ENCODE data around the gene GOLPH3L.
"Not testable (repeated sequence)": the region's sequence is repeated elsewhere in the genome, so short reads cannot be mapped to it uniquely, and the experiment has no call there.

The GOLPH3L gene

DNA sequence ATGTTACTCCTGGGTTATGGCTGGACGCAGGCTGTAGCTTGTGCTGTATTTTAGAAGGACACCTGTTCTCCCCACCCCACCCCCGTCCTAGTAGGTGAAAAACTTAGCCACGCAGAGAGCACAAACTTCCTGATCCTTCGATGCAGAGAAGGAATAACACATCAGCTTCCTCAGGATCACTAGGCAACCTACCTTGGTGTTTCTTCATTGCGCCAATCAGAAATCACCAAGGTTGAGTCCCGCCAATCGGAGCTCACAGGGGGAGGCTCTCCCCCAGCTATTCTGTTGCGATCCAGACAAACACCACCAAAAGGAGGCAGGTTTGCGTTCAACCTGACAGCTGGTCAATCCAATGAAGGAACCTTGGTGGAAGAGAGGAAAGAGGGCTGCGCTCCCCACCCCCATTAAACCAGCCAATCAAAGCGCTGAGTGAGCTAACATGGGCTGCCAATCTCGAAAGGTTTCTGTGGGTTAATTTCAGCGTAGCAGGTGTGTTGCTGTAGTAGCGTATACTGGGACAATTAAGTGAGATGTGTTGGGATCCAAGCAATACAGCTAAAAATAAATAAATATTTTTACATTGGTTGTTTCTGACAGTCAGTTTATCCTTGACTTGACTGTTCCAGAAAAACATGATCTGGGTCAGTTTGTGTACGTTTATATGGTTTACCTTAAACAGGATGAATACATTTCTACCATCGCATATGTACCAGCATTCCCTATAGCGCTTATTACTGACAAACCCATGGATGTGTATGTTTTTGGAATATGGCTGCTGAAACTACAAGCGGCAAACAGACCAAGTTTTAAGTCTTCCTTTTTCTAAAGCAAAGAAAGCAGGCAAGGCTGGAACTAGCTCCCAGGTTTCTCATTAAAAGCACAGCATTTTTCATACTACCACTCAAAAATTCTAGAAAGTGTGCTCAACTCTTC, at the start of gene GOLPH3L:
GOLPH3L (minus strand) TSS at position 160 of the 933 bp plus-strand sequence. CDS start 2,316 bp downstream, outside the sequence.
- peak; percentile 85 to 88 for DNase-seq

DNA sequence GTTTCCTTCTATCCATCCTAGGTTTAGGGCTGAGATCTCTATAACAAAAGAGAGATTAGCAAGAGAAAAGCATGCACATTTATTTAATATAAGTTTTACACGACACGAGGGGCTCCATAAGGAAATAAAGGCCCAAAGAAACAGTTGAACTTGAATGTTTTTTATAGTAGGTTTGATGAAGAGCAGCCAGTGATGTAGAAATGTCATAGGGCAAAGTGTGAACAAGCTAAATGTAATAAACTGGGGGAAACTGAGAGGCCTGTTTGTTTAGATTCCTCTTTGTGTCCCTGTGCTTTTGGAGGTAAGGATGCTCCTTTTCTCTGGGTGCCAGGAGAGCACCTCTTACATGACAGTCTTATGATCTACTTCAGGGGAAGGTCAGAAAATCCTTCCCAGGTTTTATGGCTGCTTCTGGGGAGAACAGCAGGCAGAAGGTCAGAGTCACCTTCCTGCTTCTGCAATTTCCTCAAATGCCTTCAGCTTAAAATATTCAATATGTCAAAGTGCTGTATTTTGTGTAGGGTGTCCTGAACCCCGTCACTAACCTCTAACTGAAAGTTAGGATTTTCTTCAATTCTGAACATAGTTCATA, 33.3 kb upstream of the GOLPH3L start:
- no peak for DNase-seq

DNA sequence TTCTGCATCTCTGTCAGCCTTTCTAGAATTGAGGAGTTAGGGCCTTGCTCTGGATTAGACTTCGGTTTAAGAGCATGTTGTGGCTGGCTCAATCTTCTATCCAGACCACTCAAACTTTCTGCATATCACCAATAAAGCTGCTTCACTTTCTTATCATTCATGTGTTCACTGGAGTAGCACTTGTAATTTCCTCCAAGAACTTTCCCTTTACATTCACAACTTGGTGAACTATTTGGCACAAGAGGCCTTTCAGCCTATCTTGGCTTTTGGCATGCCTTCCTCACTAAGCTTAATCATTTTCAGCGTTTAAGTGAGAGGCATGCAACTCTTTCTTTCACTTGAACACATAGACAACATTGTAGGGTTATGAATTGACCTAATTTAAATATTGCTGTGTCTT, 27.4 kb upstream of the GOLPH3L start:
- DNase-seq = no peak

DNA sequence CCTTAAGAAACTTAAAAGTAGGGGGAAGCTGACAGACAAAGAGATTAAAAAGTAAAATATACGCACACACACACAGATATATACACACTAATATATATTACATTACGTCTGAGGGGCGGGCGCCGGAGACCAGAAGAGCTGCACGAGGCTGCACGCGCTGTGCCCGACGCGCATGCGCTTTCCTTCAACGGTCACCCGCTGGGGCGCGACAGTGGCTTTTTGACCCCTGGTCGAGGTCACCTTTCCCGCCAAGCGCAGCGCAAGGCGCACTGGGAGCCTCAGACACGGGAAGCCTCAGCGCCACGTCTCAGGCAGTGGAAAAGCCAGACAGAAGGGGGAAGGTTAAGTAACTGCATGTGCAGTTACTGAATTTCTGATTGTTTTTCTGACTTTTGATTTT, 23.7 kb upstream of the GOLPH3L start, which contains the start of gene HORMAD1:
HORMAD1 (minus strand) TSS at position 193 of the 400 bp plus-strand sequence. CDS start 1,390 bp downstream, outside the sequence.
- no peak for DNase-seq

DNA sequence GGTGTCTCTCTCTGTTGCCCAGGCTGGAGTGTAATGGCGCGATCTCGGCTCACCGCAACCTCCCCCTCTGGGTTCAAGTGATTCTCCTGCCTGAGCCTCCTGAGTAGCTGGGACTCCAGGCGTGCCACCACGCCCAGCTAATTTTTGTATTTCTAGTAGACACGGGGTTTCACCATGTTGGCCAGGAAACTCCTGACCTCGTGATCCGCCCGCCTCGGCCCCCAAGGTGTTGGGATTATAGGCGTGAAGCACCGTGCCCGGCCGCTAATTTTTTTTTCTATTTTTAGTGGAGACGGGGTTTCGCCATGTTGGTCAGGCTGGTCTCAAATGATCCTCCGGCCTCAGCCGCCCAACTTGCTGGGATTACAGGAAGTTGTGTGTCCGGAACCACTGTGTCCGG, 23.1 kb upstream of the GOLPH3L start:
- no peak for DNase-seq

DNA sequence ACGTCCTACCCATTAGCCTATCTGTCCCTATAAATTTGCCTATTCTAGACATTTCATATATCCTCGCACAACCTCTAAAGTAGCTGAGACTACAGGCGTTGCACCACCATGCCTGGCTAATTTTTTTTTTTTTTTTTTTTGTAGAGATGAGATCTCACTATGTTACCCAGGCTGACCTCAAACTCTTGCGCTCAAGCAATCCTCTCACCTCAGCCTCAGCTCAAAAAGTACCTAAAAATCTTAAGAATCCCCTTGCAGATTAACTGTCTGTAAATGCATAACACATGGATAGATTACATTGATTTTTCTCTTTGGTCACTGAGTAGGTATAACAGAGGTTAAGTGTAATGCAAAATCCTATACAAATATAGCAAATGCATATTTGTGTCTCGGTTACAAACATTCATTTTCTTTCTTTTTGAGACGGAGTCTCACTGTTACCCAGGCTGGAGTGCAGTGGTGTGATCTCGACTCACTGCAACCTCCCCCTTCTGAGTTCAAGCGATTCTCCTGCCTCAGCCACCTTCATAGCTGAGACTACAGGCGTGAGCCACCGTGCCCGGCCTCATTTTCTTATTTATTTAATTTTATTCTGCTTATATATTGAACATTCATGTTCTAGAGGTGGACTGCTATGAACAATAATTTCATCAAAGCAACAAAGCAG, 21.4 kb upstream of the GOLPH3L start:
- no peak for DNase-seq

DNA sequence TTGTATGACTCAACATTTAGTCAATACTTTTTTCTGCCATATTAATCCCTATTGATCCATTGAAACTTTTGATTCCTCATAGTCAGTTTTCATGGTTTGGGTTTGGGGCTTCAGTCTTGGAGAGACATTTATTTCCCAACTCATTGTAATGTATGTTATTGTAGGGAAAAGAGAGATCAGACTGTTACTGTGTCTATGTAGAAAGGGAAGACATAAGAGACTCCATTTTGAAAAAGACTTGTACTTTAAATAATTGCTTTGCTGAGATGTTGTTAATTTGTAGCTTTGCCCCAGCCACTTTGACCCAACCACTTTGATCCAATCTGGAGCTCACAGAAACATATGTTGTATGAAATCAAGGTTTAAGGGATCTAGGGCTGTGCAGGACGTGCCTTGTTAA, 12.1 kb upstream of the GOLPH3L start:
- not testable (repeated sequence) for DNase-seq

DNA sequence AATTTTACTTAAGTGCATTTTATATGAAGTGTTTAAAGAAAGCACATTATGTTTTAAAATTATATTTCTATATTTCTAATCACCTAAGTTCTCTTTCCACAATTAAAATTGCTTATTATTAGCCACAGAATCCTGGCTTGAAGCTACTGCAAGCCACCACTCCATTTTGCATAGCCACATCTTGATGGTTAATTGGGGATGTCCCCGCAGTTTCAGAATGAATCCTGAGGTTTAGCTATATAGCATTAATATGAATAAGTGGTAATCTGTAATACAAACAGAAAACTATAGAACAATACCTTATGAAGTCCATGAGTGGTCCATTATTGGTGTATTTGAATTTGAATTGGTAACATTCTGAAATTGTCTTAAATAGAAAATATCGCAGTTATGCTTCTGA, 11.6 kb upstream of the GOLPH3L start:
- peak; percentile 24 to 30 for DNase-seq

DNA sequence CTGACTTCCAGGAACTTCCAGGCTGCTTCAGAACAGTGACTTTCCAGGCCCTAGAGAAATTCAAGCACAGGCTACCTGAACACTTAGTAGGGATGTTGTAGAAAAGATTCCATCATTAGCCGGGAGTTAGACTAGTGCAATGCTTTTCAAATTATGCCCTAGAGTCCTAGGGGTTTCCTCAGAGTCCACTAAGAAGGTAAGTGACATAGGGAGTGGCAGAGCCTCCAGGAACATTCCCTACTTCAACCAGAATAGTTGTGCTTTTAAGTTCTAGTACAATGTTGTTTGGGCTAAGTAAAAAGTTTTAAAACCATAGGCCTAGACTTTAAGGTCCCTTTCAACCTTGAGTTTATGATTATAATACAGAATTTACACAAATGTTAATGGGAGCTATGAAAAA, 9.1 kb upstream of the GOLPH3L start:
- no peak for DNase-seq

DNA sequence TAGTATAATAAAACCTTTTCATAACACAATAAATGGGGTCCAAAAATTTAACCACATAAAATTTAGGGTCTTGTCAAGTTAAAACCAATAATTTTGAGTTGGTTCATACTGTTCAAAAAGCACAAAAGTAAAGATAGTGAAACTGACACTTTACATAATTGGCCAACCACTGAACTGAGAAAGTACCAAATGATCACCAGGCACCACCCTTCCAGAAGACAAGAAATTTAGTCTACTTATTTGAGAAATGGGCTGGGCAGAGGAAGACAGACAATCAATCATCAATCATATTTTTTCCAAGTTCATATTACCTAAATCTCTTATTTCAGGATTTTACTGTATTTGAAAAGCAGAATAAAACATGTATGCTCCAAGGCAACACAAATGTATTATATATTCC, 6.5 kb upstream of the GOLPH3L start:
- no peak for DNase-seq

DNA sequence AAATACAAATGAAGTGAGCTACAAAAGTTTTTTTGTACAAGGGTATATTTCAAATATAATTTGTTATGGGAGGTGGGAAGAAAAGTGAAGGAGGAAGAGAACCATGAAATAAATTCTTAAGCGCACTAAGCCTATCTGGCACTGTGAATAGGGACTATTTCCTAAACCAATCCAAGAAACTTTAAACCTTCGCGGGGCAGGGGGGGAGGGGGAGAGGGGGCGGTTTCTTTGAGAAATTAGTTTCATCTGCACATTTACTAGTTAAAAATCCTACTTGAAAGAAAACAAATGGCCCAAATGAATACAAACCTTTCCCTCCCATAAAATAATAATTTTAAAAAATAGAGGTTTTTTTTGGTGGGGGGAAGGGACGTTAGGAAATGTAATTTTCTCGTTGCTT, 364 bp downstream of the GOLPH3L start:
- DNase-seq = no peak

DNA sequence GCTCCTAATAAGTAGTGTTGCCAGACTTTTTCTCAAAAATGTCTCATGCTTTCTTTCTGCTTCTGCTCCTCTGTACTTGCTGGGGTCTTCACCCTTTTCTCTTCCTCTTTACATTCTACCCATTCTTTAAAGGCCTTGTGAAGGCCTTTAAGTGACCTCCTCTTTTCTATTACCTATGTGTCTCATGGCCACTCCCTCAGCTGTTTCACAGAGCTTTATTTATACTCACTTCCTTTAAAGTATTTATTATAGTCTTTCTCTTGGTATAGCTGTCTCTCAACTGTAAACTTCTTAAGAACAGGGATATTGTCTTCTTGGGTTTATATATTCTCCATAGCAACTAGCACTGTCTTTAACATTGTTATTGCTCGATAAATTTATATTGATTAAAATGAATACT, 792 bp downstream of the GOLPH3L start:
- DNase-seq = no peak

DNA sequence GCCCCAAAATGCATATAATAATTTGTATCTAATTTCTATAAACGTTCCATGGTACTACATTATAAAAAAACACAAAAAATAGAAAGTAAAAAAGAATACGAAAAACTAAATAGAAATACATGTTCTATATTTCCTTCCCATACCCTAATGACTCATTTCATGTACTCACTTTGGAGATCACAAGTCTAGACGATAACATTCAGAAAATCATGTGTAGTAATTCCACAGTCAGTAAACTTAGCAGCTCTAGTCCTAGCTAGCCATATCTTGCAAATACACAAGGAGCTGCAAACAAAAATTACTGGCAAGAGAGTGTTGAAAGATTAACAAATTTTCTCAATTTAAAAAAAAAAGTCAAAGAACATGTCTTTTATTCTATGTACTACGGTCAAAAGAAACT, 1.4 kb downstream of the GOLPH3L start:
- DNase-seq = no peak

DNA sequence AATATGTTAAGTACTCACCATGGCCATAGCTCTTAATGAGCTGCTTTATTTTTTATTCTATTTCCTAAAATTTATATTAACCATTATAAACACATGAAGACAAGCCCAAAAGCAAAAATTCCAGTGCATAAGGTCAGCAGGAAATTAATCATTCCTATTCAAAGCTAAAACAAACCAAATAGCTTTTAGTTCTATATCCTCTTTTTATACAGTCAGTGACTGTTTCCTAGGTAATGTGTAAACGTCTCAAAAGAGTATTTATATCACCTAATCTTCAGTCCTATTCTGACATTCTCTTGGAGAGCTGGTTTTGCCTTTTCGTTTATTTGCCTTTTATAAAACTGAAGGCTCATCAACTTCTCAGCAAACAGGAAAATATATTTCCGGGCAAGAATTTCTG, 4.2 kb downstream of the GOLPH3L start:
- no peak for DNase-seq

DNA sequence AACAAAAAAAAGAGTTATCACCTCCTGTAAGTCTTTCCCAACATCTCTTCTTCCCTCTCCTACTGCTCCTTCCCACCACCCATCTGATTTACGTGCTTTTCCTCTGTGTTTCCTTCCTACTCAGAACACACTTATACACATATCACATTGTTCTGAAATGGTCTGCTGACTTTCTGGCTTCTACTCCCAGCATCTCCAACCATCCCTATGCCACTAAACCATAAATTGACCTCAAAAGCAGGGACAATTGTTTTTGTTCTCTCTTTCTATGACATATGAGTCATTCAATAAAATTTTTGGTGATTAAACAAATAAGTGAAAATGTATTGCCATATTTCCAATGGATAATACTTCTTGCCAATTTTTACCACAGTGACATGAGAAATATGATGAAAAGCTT, 8.2 kb downstream of the GOLPH3L start:
- DNase-seq = no peak

DNA sequence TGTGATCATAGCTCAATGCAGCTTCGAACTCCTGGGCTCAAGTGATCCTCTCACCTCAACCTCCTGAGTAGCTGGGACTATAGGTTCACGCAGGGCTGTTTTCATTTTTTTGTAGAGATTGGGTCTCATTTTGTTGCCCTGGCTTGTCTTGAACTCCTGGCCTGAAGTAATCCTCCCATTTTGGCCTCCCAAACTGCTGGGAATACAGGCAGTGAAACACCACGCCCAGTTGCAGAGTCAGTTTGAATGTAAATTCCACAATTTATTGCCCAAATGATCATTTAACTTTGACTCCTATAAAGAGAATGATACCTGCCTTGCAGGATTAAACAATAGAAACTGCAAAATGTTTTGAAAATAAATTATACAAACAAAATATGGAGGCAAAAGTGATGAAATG, 10.7 kb downstream of the GOLPH3L start:
- DNase-seq = no peak

DNA sequence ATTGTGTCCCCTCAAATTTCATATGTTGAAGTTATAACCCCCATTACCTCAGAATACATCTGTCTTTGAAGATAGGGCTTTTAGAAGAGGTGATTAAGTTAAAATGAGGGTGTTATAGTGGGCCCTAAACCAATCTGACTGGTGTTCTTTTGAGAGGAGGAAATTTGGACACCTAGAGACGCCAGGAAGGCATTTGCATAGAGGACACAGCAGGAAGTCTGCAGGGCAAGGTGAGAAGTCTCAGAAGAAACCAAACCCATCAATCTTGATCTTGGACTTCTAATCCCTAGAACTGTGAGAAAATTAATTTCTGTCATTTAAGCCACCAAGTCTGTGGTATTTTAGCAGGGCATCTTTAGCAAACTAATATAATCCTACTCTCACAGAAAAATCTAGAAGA, 13.0 kb downstream of the GOLPH3L start:
- no peak for DNase-seq

DNA sequence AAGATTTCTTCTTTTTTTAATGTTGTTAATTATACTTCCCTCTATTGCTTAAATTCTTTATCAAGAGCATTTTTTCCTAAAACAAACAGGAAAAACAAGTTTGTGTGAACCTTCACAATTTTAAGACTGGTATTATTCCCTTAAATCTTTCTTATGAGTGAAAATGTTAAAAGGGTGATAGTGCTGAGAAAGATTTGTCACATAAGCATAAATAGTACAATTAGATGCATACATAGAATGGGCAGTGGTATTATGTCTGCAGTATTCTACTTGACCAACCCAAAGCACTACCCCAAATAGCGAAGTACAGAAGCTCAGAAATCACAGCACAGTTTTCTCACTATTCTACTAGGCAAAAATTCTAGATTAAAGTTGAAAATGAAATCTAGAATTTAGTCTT, 18.0 kb downstream of the GOLPH3L start:
- no peak for DNase-seq

DNA sequence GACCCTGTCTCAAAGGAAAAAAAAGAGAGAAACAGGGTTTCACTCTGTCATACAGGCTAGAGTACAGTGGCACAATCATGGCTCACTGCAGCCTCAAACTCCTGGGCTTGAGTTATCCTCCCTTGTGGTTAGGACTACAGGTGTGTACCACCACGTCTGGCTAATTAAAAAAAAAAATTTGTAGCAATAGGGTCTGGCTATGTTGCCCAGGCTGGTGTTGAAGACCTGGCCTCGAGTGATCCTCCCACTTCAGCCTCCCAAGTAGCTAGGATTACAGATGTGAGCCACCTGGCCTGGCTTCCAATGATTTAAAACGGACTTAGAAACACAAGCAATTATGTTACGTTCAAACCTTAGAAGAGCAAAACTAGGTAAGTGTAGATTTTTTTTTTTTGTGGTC, 22.1 kb downstream of the GOLPH3L start:
- DNase-seq = no peak

DNA sequence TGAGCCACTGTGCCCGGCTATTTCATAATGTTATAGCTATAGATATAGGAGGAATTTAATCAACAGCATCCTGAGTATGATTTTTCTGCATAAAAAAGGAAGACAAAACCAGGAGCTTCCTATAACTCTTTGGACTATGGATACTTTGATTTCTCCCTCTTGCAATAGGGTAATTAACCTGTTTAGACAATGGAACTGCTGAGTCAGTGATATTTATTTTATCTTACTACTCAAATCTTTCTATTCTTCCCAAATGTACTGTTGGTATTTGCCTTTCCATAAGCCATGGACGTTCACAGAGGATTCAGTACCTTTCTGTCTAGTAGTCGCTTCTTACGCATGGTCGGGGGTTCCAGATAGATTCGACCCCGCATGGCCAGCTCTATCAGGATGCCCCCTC, 33.6 kb downstream of the GOLPH3L start:
- no peak for DNase-seq

DNA sequence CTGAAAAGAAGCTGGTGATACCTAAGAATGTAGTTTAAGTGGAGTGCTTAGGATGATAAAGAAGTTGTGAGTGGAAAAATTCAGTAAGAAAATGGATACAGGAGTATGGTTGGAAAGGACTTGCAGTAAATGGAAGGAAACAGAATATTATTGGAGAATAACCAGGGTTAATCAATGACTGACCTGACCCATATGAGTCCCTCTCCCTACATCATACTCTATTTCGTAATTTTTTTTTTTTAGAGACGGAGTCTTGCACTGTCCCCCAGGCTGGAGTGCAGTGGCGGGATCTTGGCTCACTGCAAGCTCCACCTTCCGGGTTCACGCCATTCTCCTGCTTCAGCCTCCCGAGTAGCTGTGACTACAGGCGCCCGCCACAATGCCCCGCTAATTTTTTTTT, 34.1 kb downstream of the GOLPH3L start:
- no peak for DNase-seq

DNA sequence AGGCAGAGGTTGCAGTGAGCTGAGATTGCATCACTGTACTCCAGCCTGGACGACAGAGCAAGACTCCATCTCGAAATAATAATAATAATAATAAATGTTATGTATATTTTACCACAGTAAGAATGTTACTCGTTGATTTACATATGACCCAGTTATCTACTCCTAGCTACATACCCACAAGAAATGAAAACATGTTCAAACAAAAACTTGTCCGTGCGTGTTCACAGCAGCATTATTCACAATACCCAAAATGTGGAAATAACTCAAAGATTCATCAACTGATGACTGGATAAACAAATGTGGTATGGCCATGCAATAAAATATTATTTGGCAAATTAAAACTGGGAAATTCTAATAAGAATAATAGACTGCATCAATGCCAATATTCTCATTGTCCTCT, 35.8 kb downstream of the GOLPH3L start:
- DNase-seq = no peak

DNA sequence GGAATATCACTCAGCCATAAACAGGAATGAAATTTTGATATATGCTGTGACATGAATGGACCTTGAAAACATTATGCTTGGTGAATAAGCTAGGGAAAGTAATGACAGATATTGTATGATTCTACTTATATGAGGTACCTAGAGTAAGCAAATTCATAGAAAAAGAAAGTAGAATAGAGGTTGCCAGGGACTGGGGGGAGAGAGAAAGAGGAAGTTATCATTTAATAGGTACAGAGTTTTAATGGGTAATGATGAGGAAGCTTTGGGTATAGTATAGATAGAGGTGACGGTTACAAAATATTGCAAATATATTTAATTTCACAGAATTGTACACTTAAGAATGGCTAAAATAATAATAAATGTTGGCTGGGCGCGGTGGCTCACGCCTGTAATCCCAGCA, 36.4 kb downstream of the GOLPH3L start:
- no peak for DNase-seq

DNA sequence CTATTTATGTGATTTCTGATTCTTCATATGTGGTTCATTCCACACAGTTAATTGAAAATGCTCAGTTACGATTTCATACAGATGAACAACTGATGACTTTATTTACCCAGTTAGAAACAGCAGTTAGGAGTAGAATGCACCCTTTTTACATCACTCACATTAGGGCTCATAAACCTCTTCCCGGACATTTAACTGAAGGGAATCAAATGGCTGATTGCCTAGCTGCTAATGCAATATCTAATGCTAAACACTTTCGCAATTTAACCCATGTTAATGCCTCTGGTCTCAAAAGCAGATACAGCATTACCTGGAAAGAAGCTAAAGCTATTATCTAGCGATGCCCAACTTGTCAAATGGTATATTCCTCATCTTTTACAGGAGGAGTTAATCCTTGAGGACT, 39.9 kb downstream of the GOLPH3L start:
- not testable (repeated sequence) for DNase-seq

All from stimulated activated CD4-positive, alpha-beta T cell treated with anti-CD3 and anti-CD28 coated beads, Interleukin-2, amount 100 ng/mL, for 24 hours (primary cell).